ENCODE measurements around the gene ZNF749. TPM values are rescaled to one million over a fixed set of nuclear protein-coding genes. Genes with fewer than 3 reads are reported as not detected.
A peak's percentile ranks its signal among the peaks of the same experiment; 100 is the strongest.

The ZNF749 gene
- total RNA-seq, 4 donors from 2014 or later, result 9.9 to 13.7 (median 10.7) TPM

- TF ChIP-seq, protein P1, sequence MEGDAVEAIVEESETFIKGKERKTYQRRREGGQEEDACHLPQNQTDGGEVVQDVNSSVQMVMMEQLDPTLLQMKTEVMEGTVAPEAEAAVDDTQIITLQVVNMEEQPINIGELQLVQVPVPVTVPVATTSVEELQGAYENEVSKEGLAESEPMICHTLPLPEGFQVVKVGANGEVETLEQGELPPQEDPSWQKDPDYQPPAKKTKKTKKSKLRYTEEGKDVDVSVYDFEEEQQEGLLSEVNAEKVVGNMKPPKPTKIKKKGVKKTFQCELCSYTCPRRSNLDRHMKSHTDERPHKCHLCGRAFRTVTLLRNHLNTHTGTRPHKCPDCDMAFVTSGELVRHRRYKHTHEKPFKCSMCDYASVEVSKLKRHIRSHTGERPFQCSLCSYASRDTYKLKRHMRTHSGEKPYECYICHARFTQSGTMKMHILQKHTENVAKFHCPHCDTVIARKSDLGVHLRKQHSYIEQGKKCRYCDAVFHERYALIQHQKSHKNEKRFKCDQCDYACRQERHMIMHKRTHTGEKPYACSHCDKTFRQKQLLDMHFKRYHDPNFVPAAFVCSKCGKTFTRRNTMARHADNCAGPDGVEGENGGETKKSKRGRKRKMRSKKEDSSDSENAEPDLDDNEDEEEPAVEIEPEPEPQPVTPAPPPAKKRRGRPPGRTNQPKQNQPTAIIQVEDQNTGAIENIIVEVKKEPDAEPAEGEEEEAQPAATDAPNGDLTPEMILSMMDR (IDR thresholded peaks at IDR 0.05), result no peak
- no peak for TF ChIP-seq POLR2A (IDR thresholded peaks at IDR 0.05)
- Histone ChIP-seq H3K36me3 (peaks cover 28 to 33% of the 10 kb centered on the region in 2 donors), H3K4me1 (no peaks in the 10 kb centered on the region), H3K4me3 (replicated peaks in 1 of 3) (no peak overlapping the region), H3K27ac (no peak overlapping the region), H3K9me3 (no peaks in the 10 kb centered on the region), H3K27me3 (no peaks in the 10 kb centered on the region)
- WGBS, 2 donors, result 98 to 99% methylated on average over 4 of the region's 4 CpGs
- intact Hi-C loops (cut with DNase I), result no loop called here
- no peak for DNase-seq
Measured at GRCh38 chr19:57419439-57419838, 15.7 kb upstream of the ZNF749 start.

DNA sequence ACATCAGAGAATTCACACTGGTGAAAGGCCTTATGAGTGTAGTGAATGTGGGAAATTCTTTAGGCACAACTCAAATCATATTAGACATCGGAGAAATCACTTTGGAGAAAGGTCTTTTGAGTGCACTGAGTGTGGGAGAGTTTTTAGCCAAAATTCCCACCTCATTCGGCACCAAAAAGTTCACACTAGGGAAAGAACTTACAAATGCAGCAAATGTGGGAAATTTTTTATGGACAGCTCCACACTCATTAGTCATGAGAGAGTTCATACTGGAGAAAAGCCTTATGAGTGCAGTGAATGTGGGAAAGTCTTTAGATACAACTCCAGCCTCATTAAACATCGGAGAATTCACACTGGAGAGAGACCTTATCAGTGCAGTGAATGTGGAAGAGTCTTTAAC is 14.1 kb upstream of the ZNF749 start:
- WGBS, 2 donors, result 92 to 95% methylated on average over 3 of the region's 3 CpGs
- Histone ChIP-seq H3K9me3 (no peaks in the 10 kb centered on the region), H3K27me3 (no peaks in the 10 kb centered on the region), H3K36me3 (peaks cover 28 to 33% of the 10 kb centered on the region in 2 donors), H3K4me3 (replicated peaks in 1 of 3) (no peak overlapping the region), H3K27ac (no peak overlapping the region), H3K4me1 (no peaks in the 10 kb centered on the region)
- TF ChIP-seq, protein P1 (IDR thresholded peaks at IDR 0.05), result no peak
- no peak for TF ChIP-seq POLR2A (IDR thresholded peaks at IDR 0.05)
- DNase-seq, result no peak
- intact Hi-C loops (cut with DNase I), result no loop called here

- peak overlapping the region in 2 of 3 donors; percentile 60 to 89 for H3K4me3 ChIP-seq (replicated peaks in 1 of 3)
- peaks cover 14 to 18% of the 10 kb centered on the region in 2 donors for H3K4me1 ChIP-seq
- intact Hi-C loops (cut with DNase I), result no loop called here
- TF ChIP-seq POLR2A (IDR thresholded peaks at IDR 0.05), result no peak
- TF ChIP-seq, protein P1 (IDR thresholded peaks at IDR 0.05), result no peak
- WGBS, 2 donors, result 31% methylated on average over 15 of the region's 15 CpGs
- peaks cover 0 to 4% of the 10 kb centered on the region in 2 donors for H3K36me3 ChIP-seq
- H3K27me3 ChIP-seq, result no peaks in the 10 kb centered on the region
- no peak for DNase-seq
- no peak overlapping the region for H3K27ac ChIP-seq
- H3K9me3 ChIP-seq, result no peaks in the 10 kb centered on the region
Measured at GRCh38 chr19:57434386-57435061, 601 bp upstream of the ZNF749 start.

DNA sequence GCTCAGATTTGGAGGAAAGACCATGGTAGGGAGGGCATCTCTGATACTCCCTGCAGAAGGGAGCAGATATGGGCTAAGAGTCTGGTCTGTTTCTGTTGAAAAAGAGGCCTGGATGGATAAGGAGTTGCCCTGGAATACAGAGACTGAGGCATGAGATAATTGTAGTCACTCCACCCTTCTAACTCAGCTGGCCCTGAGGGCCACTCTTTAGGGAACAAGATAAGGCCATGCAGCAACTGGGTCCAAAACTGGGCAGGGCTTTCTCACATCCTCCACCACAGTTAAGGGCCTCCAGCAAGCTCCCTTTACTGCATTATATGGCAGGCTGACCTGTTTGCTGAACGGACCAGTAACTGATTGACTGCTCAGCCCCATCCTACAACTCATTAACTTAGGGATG is 1.3 kb downstream of the ZNF749 start:
- 75 to 89% methylated on average over 1 of the region's 1 CpG for WGBS, 2 donors
- Histone ChIP-seq H3K27ac (no peak overlapping the region), H3K9me3 (no peaks in the 10 kb centered on the region), H3K4me3 (replicated peaks in 1 of 3) (peak overlapping the region in 1 of 3 donors; percentile 89), H3K4me1 (peaks cover 14 to 18% of the 10 kb centered on the region in 2 donors), H3K36me3 (peaks cover 0 to 4% of the 10 kb centered on the region in 2 donors), H3K27me3 (no peaks in the 10 kb centered on the region)
- intact Hi-C loops (cut with DNase I), result no loop called here
- DNase-seq, result no peak
- TF ChIP-seq, protein P1 (IDR thresholded peaks at IDR 0.05), result no peak
- TF ChIP-seq POLR2A (IDR thresholded peaks at IDR 0.05), result no peak

DNA sequence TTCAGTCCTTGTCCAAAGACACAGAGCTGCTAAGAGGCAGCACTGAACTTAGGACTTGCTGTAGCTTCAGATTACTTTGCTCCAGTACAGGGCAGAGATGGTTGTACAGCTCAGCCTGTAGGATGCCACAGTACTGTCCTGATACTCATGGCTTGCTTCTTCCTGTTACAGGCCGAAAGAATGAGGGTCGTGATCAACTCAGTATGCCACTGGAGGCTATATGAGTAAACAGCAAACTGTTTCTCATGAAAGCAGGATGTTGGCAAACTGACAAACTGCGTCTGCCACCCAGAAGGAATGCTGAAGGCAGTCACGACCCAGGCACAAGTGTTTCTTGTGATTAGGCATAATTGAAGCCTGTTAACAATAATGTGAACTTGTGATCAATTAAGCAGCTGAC is 2.8 kb downstream of the ZNF749 start:
- intact Hi-C loops (cut with DNase I), result no loop called here
- Histone ChIP-seq H3K27me3 (no peaks in the 10 kb centered on the region), H3K27ac (no peak overlapping the region), H3K9me3 (no peaks in the 10 kb centered on the region), H3K4me3 (replicated peaks in 1 of 3) (no peak overlapping the region), H3K36me3 (peaks cover 0 to 4% of the 10 kb centered on the region in 2 donors), H3K4me1 (peaks cover 16 to 18% of the 10 kb centered on the region in 2 donors)
- no peak for DNase-seq
- TF ChIP-seq, protein P1 (IDR thresholded peaks at IDR 0.05), result no peak
- TF ChIP-seq POLR2A (IDR thresholded peaks at IDR 0.05), result no peak
- WGBS, 2 donors, result 66 to 93% methylated on average over 4 of the region's 4 CpGs

Measured in thyroid gland (tissue), 4 donors.